GM21367 (cell line): ENCODE data around the gene HOXB7.

Experiments
- ATAC-seq: cut with Tn5 transposase; IDR thresholded peaks from one replicate; pipeline ENCODE4 v1.9.1; 2021; ENCODE audit not compliant: unreplicated experiment

HOXB7 gene

DNA sequence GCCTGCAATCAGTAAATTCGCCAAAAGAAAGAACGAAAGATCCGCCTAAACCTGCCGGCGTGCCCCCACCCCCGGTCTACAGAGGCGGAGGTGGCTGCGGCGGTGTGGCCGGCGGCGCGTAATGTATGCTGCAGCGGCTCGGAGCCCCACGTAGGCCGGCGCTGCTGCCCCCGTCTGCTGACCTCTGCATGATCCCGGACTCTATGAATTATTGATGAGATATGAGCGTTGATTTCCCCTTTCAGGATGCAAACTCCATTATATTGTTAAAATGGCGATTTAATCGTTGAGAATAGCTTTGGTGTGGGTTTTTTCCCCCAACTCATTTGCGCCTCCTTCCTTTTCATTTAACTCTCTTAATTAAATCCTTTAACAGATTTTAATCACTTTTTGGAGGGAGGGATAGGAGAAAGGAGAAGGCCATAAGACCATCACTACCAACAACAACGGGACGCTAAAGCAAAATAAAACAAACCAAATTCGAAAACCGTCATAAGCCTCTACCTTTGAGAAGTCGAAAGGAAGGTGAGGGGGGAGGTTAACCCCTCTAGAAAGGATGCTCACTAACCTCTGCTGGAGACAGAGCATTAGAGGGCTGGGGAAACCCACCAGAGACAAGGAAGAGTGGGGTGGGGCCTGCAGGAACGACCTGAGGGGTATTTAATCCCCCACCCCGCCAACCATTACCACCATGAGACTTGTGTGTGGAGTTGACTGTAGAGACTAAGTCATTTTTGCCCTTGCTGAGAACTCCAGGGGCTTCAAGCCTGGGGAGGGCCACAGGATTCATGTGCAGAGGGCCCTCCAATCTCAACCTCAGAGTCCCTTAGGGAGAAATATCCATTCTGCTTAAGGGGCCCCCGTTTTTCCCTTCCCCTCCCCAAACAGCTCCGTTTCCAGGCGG, 24.2 kb downstream of the HOXB7 start:
- no peak for ATAC-seq

DNA sequence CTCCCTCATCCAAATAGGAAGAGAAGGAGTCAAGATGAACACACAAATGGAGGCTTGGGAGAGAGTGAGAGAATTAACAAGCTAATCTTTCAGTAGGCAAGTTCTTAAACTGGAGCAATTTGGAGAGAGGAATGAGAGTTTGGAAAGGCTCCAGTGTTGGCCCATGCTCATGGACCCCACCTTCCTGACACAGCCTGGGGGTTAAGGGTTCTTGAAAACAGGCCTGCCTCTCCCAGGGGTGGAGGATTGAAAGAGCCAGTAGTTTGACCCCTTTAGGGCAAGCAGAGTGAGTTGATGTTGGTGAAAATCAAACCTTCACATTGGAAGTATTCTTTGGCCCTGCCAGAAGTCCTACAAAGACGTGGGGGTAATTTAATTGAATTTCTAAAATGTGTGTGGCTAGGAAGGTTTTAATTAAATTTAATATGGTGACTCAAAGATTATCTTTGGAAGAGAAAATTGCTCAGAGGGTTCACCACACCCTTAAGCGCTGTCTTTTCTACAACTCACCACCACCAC, 26.5 kb downstream of the HOXB7 start:
- ATAC-seq: no peak

DNA sequence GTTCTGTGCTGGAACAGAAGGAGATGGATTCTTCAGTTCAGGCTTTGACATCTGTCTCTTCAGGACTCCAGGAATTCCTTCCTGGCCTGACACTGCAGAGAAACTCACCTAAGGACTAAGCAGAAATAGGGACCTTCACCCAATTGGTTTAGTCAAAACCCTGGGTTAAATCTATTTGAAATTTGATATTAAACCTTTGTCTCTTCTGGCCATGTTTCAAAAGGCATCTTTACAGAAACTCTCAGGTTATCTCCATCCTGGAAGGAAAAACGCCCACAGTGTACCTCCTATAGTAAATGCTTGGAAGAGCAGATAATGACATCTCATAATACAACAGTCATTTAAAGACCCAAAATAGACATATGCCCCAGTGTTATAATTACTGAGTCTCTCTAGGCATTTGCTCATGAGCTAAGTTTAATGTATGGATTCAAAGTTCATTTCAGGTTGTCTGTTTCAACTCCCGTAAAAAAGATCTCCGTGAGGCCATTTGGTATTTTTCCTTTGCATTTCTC, 27.1 kb downstream of the HOXB7 start:
- no peak for ATAC-seq

DNA sequence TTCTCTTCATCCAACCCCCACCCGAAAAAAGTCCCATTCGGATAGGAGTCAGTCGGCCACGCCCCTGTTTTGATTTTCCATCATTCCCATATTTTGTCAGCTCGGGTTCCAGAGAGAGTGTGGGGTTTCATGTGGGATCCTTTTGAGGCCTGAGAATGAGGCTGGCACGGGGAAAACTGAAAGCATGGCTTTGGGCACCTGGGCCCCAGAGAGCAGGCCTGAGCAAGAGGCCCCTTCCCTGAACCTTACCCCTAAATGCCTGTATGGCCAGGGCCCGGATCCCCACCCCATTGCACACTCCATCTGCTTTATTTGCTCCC, 28.1 kb downstream of the HOXB7 start:
- ATAC-seq: no peak

DNA sequence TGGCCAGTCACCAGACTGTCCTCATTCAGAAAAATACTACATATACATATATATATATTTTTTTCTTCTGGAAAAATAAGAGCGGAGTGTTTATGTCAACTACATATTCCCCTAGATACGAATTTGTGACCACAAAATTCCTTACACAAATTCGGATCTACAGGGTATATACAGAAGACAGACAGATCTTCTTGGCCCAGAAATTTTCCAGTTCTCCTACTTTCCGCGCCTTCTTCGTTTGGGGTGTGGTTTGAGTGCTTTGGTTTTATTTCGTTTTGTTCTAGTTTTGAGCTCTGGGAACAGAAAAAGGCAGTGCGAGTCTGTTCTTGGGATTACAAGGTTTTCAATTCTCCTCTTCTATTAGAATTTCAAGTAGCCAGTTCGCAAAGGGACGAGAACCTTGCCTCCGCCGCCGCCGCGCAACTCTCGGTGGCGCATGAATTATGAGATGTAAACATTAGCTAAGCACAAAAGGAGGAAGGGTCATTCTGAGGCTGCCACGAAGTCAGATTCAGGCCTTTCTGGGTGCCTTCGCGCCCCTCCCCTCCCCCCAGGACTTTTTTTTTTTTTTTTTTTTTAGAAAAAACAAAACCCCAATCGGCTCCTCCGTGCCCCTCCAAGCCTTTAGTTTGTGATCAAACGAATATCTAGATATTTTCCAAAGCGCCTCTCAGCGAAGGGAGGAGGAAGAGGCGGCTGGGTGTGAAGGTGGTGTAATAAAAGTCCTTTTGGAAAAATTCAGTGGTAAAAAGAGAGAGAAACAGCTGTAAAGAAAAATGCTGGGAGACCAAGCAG, 30.9 kb downstream of the HOXB7 start:
- no peak for ATAC-seq

DNA sequence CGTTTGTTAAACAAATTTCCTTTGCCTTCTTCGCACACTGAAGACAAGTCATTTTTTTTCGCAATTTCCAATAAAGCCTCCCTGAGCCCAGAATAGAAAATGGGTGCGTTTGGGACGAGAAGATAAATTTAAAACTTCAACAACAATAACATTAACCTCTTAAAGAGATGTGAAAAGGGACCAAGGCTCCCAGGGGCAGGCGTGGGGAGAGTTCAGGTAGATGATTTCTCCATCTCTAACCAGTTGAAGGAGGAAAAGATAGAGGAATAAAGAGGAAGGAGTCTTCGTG, 31.4 kb downstream of the HOXB7 start:
- ATAC-seq: no peak

DNA sequence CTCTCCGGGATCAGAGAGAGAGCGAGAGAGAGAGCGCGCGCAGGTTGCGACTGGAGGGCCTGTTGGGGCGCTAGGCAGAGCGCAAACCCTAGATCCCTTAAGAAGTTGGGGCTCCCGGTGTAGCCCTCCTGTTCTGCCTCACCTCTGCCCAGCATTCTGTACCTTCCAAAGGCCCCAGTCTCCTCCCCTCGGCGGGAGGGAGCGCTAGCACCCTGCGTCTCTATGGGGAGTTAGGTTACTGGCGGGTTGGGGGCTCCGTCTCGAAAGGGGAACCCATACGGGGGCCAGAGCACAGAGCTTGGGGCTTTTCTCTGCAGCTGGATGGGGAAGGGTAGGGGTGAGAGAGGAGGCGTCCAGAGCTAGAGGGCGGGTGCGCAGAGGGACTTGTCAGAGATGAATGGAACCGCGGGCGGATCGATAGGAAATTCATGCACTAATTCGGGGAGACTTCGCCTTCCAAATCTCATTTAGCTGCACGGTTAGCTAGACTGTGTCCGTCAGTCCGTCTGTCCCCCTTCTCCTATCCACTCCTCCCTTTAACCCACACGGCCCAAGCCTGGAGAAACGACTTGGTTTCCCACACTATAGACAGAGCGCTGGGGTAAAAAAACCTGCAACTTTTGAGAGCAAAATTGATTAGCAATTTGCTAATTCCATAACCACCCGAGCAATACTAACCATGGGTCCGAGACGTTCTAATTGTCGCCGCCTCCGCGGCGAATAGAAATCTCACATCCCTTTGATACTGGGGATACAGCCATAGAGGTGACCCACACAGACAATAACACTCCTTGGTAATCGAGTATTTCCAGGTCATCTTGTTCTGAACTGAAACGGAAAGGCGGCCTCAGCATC, 32.0 kb downstream of the HOXB7 start:
- no peak for ATAC-seq

DNA sequence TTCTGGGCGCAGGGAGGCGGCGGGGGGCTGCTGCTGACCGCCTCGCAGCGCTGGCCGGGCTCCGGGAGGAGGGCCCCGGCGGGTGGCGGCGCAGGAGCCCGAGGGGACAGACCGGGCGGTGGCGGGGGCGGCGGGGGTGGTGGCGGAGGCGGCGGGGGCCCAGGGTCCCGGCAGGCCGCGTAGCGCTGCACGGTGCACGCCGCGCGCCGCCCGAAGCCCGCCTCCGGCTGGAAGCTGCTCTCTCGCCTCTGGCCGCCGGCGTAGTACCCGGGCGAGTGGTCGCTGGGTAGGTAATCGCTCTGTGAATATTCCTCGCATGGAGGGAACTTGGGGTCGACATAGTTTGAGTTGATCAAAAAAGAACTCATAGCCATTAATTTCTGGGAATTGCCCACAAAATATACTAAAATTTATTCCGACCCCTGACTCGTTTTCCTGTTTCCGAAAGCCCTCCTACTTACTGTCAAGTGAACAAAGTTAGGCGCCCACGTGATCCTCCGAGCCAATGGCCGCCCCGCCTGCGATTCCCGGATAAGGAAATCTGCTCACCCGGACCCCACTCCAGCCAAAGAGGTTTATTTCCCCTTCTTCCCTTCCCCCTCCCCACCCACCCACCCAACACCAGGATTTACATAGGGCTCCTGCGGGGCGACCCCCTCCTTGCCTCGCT, 32.7 kb downstream of the HOXB7 start, which contains the start of gene HOXB4:
Gene HOXB4, minus strand, starts transcription at position 405 of the 670 bp plus-strand sequence. Its CDS starts 31 bp downstream, at position 374.
- ATAC-seq: no peak

DNA sequence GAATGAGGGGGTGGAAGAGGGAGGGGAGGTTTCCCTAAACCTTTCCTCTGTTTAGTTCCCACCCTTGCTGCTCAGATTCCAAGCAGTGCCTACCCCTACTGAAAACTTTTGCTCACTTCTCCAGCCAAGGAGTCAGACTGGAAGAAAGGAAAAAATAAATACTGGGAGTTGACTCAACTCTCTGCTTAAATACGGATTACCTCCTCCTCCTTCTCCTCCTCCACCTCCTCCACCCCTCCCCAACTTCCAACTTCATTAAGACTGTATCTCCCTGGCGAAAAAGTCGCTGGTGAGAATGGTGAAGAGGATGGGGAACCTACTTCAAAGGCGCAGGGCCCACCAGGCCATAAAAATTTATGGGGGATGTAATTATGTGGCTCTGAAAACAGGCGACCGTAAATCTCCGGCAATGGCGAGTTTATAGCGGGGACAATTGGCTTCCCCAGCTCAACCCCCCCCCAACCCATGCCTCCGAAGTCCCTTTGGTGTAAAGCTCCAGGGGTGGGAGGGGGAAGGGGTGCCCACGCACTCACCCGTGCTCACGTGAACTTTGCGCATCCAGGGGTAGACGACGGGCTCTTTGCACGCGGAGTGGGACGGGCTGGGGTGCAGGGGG, 33.4 kb downstream of the HOXB7 start:
- ATAC-seq: no peak

DNA sequence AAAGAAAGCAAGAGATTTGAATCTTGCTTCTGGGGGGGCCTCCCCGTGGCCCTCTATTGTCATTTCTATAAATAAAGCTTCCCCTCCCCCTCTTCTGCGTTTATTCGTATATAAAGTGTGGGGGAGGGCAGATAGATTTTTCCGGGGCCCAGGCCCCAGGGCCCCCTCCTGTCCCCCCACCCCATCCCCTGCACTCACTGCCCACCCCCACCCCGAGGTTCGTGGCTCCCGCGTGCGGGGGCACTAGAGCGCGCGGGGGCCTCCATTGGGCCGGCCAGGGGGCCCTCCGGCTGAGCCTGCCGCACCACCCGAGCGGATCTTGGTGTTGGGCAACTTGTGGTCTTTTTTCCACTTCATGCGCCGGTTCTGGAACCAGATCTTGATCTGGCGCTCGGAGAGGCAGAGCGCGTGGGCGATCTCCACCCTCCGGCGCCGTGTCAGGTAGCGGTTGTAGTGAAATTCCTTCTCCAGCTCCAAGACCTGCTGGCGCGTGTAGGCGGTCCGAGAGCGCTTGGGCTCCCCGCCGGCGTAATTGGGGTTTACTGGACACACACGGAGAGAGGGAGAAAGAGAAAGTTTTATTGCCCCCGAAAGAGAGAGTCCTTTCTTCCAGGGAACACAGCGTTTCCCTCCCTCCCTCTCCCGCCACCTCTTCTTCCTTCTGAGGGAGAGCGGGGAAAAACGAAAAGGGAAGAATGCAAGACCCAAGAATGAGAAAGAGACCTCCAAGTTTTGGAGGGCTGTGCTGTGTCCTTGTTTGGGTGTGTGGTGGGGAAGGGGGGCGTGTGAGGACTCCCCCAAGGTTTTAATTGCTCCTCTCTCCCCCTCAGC, 34.1 kb downstream of the HOXB7 start:
- ATAC-seq: no peak

DNA sequence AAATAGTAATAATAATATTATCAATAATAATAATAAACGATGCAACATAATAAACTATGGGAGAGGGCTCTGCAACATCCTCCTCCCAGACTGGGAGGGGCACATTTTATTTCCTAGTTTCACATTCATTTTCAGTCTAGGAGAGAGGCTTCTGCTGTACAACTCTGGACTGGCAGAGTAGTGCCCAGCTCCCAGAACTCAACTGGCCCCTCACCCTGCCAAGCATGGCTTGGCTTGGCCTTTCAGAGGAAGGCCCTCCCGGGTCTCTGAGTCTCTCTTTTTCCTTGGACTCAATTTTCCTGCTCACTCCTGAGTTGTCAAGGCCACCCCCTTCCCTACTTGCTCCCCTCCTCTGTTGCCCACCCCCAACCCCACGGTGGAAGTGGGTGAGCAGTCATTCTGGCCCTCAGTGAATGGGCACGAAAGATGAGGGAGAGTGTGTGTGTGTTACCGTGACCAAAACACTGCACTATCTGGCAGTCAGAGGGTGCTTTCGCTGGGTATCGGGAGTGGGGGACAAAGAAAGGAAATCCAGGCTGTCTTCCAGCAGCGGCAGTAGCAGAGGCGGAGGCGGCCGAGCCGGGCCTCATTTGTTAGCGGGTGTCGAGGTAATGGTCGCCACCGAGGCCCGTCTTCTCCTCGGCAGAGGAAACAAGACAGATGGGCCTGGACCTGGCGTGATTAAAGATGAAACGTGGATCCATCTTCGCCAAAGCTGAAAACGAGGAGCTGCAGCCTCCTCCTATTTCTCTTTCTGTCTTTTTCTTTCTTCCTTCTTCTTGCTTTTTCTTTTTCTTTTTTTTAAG, 34.9 kb downstream of the HOXB7 start:
- no peak for ATAC-seq

DNA sequence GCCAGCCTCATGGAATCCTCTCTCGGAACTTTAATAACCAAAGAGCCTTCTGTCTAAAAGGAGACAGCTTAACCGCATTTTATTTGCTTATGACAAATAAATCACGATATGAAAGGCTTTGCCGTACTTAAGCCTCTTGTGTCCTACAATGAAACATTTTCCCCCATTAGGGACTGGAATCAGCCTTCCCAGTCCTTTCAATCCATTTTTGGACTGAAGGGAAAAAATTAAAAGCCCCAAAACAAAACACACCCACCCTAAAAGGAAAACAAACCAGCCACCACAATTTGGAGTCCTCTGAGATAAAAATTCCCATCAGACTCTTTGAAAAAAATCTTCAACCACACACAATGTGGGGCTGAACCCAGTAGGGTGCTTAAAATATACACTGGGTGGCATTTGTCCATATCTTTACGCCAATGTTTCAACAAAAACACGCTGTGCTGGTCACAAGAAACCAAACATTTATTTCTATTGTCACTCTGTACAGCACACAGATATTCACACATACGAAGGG, 35.7 kb downstream of the HOXB7 start:
- ATAC-seq: no peak

DNA sequence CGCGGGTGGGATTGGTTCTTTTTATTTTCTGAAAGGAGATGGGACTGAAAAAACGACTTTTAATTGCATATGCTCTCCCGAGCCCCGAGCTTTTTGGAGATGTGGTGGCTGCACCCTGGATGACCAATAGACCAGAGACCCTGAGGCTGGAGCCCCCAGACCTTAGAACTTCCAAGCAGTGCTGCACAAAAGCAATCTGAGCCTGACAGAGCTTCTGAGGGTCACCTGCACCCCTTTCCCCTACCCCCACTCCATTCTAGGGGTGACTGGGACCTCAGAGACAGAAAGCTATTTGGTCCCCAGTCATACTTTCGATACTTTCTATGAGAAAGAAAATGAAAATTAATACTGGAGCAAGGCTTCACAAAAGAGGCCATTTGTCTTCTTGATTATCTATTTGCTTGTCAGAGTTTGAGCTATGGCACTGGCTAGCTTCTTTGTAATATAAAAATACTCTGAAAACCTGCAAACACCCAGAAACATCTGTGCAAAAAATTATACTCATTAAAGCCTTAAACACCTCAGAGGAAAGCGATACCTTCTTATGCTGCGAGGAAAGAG, 36.2 kb downstream of the HOXB7 start:
- ATAC-seq: no peak

DNA sequence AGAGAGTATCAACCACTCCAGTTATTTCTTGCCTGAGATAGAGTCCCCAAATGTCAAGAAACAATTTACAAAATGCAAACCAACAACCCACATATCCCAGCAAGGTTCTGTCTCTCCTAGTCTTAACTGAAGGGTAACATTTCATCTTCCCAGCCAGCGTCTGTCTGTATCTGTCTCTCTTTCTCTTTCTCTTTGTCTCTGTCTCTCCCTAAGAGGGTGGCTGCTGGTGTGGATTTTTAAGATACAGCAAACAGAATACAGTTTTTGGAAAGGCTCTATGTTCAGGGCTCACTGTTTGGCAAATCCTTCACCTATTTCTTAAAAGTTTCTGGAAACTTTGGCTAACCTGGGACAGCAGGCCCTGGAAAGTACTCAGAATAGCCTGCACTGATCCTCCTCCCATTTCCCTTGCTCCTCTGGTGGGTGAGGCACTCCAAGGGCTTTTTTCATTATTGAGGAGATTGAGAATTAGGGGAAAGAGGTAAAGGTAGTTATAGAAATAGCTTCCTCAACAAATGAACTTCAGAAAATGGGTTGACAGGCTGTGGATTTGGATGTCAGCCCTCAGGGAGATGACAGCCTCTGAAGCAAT, 38.9 kb downstream of the HOXB7 start:
- no peak for ATAC-seq

DNA sequence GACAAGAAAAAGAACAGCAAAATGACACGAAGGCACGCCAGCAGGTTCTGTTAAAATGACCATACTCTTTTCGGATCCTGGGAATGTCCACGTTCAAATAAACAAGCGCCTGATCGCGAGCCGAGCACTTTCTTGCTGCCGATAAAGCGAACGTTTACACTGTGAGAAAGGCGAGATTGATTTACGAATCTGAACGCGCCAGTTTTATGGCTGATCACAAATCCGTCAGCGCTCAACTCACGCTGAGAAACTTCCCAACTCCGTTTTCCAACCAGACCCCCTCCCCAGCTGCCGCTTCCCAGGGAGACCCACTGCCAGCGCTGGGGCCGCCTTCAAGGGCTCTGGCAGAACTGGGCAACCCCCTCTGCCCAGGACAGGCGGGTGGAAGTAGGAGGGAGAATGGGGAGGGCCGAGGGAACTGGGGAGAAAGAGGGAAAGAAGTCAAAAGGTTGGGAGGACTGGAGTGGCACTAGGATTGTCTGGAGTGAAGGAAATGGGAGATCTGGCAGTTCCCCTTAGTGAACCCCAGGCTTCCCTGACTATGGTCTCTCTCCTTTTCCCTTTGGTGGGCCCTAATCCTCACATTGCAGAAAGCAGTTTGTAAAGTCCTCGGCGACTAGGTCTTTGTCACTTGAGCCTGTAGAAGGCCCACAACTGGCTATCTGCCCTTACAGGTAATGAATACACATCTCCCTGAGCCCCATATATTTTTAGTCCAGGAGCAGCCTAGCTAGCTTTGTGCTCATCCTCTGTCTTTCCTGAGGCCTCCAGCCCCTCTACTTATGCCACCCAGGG, 39.6 kb downstream of the HOXB7 start:
- ATAC-seq: no peak

DNA sequence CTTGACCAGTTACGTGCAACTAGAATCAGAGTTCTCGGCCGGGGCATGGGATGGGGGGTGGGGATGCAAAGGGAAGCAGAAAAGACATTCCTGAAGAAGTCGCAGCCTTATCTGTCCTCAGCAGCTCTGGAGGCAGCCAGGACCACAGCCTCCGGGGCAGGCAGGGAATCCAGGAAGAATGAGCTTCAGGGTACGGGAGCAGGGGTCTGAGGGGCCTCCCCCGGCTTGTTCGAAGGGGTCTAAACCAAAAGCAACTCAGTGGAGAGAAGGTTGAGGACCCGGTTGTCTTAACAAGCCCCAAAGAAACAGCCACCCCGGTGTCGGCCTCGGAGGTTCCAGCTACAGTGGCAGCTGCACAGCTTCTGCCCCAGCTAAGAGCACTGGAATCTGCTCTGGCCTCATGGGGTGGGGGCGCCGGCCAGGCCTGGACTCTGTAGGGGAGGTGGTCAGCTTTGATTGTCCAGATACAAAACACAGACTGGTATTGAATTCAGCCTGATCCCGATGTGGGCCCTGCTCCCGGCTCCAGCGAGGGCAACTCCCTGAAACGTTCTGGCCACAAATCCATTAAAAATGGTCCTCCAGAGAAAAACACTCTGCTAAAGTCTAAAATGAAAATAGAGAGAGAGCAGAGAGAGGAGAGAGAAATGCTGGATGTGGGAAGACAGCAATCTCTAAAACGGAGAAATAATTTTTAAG, 40.3 kb downstream of the HOXB7 start:
- ATAC-seq: no peak
